ENCODE results near the gene TSHZ1. TPM values are rescaled to one million over a fixed set of nuclear protein-coding genes. Genes with fewer than 3 reads are reported as not detected.

TSHZ1 gene
- total RNA-seq, 2 experiments from 2014 or later = 5.9 to 9.5 TPM

- TF ChIP-seq CTCF (conservative IDR thresholded peaks at IDR 0.05; ENCODE audit: low read length) = no peak
- TF ChIP-seq EZH2phosphoT487 (IDR thresholded peaks at IDR 0.05; ENCODE audit: borderline replicate concordance, low read depth, low read length) = no peak
- Histone ChIP-seq H4K20me1 (ENCODE audit: insufficient read depth, low read length) (no peaks in the 10 kb centered on the region), H2AFZ (ENCODE audit: low read length) (no peak overlapping the region), H3K4me3 (ENCODE audit: low read depth, low read length, poor library complexity, severe bottlenecking) (no peak overlapping the region), H3K79me2 (ENCODE audit: insufficient read depth, low read depth, low read length) (no peaks in the 10 kb centered on the region), H3K4me2 (ENCODE audit: low read length) (no peak overlapping the region), H3K9me2 (ENCODE audit: insufficient read depth, low read length) (no peaks in the 10 kb centered on the region), H3K27ac (ENCODE audit: low read depth, low read length, poor library complexity, severe bottlenecking) (no peak overlapping the region), H3K4me1 (ENCODE audit: insufficient read depth, low read length, poor library complexity, severe bottlenecking) (no peaks in the 10 kb centered on the region), H3K36me3 (ENCODE audit: insufficient read depth, low read length) (no peaks in the 10 kb centered on the region), H3K9me3 (ENCODE audit: low read length) (no peaks in the 10 kb centered on the region)
- intact Hi-C loops (cut with micrococcal nuclease; ENCODE audit: unreplicated experiment) = no loop called here
- DNase-seq (ENCODE audit: low spot score) = no peak
- BruUV-seq (replicated peaks) = no TSS peak
- ChIA-PET CTCF (ENCODE audit: unreplicated experiment) (no interaction called here), POLR2A (no interaction called here)
Measured at GRCh38 chr18:75189696-75190095, 20.9 kb upstream of the TSHZ1 start.

- Histone ChIP-seq H3K9me3 (ENCODE audit: low read length) (no peaks in the 10 kb centered on the region), H3K4me2 (ENCODE audit: low read length) (no peak overlapping the region), H3K4me1 (ENCODE audit: insufficient read depth, low read length, poor library complexity, severe bottlenecking) (no peaks in the 10 kb centered on the region), H3K79me2 (ENCODE audit: insufficient read depth, low read depth, low read length) (no peaks in the 10 kb centered on the region), H3K36me3 (ENCODE audit: insufficient read depth, low read length) (no peaks in the 10 kb centered on the region), H4K20me1 (ENCODE audit: insufficient read depth, low read length) (no peaks in the 10 kb centered on the region), H3K9me2 (ENCODE audit: insufficient read depth, low read length) (no peaks in the 10 kb centered on the region), H3K4me3 (ENCODE audit: low read depth, low read length, poor library complexity, severe bottlenecking) (no peak overlapping the region), H2AFZ (ENCODE audit: low read length) (no peak overlapping the region), H3K27ac (ENCODE audit: low read depth, low read length, poor library complexity, severe bottlenecking) (no peak overlapping the region)
- ChIA-PET CTCF (ENCODE audit: unreplicated experiment) (no interaction called here), POLR2A (no interaction called here)
- BruUV-seq (replicated peaks) = no TSS peak
- no peak for DNase-seq (ENCODE audit: low spot score)
- TF ChIP-seq EZH2phosphoT487 (IDR thresholded peaks at IDR 0.05; ENCODE audit: borderline replicate concordance, low read depth, low read length) = no peak
- TF ChIP-seq CTCF (conservative IDR thresholded peaks at IDR 0.05; ENCODE audit: low read length) = no peak
- intact Hi-C loops (cut with micrococcal nuclease; ENCODE audit: unreplicated experiment) = no loop called here
Measured at GRCh38 chr18:75192899-75193298, 17.7 kb upstream of the TSHZ1 start.

- Histone ChIP-seq H3K9me2 (ENCODE audit: insufficient read depth, low read length) (no peaks in the 10 kb centered on the region), H4K20me1 (ENCODE audit: insufficient read depth, low read length) (no peaks in the 10 kb centered on the region), H3K79me2 (ENCODE audit: insufficient read depth, low read depth, low read length) (no peaks in the 10 kb centered on the region), H3K36me3 (ENCODE audit: insufficient read depth, low read length) (no peaks in the 10 kb centered on the region), H3K27ac (ENCODE audit: low read depth, low read length, poor library complexity, severe bottlenecking) (no peak overlapping the region), H2AFZ (ENCODE audit: low read length) (no peak overlapping the region), H3K9me3 (ENCODE audit: low read length) (no peaks in the 10 kb centered on the region), H3K4me1 (ENCODE audit: insufficient read depth, low read length, poor library complexity, severe bottlenecking) (no peaks in the 10 kb centered on the region), H3K4me3 (ENCODE audit: low read depth, low read length, poor library complexity, severe bottlenecking) (no peak overlapping the region), H3K4me2 (ENCODE audit: low read length) (no peak overlapping the region)
- no peak for TF ChIP-seq CTCF (conservative IDR thresholded peaks at IDR 0.05; ENCODE audit: low read length)
- no peak for TF ChIP-seq EZH2phosphoT487 (IDR thresholded peaks at IDR 0.05; ENCODE audit: borderline replicate concordance, low read depth, low read length)
- intact Hi-C loops (cut with micrococcal nuclease; ENCODE audit: unreplicated experiment) = no loop called here
- CTCF ChIA-PET (ENCODE audit: unreplicated experiment) = no interaction called here
- POLR2A ChIA-PET = no interaction called here
- no peak for DNase-seq (ENCODE audit: low spot score)
- no TSS peak for BruUV-seq (replicated peaks)
Measured at GRCh38 chr18:75198036-75198435, 12.6 kb upstream of the TSHZ1 start.
